GM18526 (cell line): Measurements from ENCODE around the gene PTMS.

Source experiments
- POLR2A ChIP-seq: IDR thresholded peaks from 3 replicates; pipeline ENCODE4 v1.6.1; 2011; ENCODE audit not compliant: insufficient read length; ENCODE audit errors: extremely low read depth

PTMS gene

GRCh38 chr12:6748761-6749160, 17.4 kb upstream of the PTMS start:
- TF ChIP-seq POLR2A: no peak

GRCh38 chr12:6750506-6750905, 15.7 kb upstream of the PTMS start:
- no peak for TF ChIP-seq POLR2A

GRCh38 chr12:6751767-6752166, 14.4 kb upstream of the PTMS start:
- no peak for TF ChIP-seq POLR2A

- no peak for TF ChIP-seq POLR2A
Observed at GRCh38 chr12:6752167-6752920, 13.8 kb upstream of the PTMS start.

GRCh38 chr12:6752921-6753771, 13.0 kb upstream of the PTMS start, which contains the start of gene MLF2:
TSS of gene MLF2 (minus strand) at chr12:6753141. CDS start at chr12:6752334, 807 bp downstream.
- TF ChIP-seq POLR2A: peak; percentile 90

GRCh38 chr12:6753772-6754356, 12.3 kb upstream of the PTMS start:
- TF ChIP-seq POLR2A: no peak

GRCh38 chr12:6754411-6754810, 11.8 kb upstream of the PTMS start:
- TF ChIP-seq POLR2A: no peak

- no peak for TF ChIP-seq POLR2A
Observed at GRCh38 chr12:6757028-6757690, 9.0 kb upstream of the PTMS start.

GRCh38 chr12:6758506-6759095, 7.6 kb upstream of the PTMS start:
- TF ChIP-seq POLR2A: no peak

GRCh38 chr12:6759741-6760140, 6.4 kb upstream of the PTMS start:
- no peak for TF ChIP-seq POLR2A

GRCh38 chr12:6763380-6763779, 2.8 kb upstream of the PTMS start:
- TF ChIP-seq POLR2A: no peak

- no peak for TF ChIP-seq POLR2A
Observed at GRCh38 chr12:6764011-6764828, 1.9 kb upstream of the PTMS start.

GRCh38 chr12:6765048-6765633, 1.0 kb upstream of the PTMS start:
- no peak for TF ChIP-seq POLR2A

- TF ChIP-seq POLR2A: peak; percentile 33
Observed at GRCh38 chr12:6766651-6767349, 637 bp downstream of the PTMS start.
